Glomerular endothelial cell (primary cell): ENCODE measurements around the gene SCN4A. TPM values are rescaled to one million over a fixed set of nuclear protein-coding genes. Genes with fewer than 3 reads are reported as not detected.
"Not testable (repeated sequence)": the region's sequence is repeated elsewhere in the genome, so short reads cannot be mapped to it uniquely, and the experiment has no call there.

ENCODE experiments used
- DNase-seq: peaks from one replicate; pipeline ENCODE4 v3.0.0-alpha.2; 2011; ENCODE audit warnings: low read depth, low spot score; ENCODE audit errors: extremely low read depth
- total RNA-seq: library from RNA; depleted of rRNA; stranded (reverse); fragments of >200 nt; gene quantifications from 2 replicates; pipeline ENCODE4 v1.2.3, GENCODE V29; 2015

The SCN4A gene
- not detected in 2 replicates for total RNA-seq

DNA sequence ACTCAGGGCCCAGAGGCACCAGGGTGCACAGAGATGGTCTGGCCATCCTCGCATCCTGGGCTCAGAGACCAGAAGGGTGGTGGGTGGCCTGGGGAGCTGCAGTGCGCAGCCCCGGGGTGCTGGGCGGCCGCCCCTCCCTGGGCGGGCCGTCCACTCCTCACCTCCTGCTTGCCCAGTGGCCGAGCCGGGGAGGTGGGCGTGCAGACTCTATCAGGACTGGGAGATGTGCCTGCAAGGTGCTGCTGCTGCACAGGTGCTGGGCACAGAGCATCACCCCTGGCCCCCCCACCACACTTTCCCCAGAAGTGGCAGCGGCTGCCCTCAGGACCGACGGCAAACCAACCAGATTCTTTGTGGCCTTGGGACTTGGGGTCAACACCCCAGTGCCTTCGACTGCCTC, at the start of gene SCN4A:
Gene SCN4A (minus strand): TSS at position 123 of the 400 bp plus-strand sequence. CDS start 77 bp downstream, at position 46.
- DNase-seq: no peak

- DNase-seq: no peak
These were observed 47.5 kb upstream of the SCN4A start, which contains the start of gene ICAM2 for GRCh38 chr17:64020056-64020766. ICAM2 (minus strand) TSS chr17:64020633; CDS start chr17:64006691, 13,942 bp downstream.

DNA sequence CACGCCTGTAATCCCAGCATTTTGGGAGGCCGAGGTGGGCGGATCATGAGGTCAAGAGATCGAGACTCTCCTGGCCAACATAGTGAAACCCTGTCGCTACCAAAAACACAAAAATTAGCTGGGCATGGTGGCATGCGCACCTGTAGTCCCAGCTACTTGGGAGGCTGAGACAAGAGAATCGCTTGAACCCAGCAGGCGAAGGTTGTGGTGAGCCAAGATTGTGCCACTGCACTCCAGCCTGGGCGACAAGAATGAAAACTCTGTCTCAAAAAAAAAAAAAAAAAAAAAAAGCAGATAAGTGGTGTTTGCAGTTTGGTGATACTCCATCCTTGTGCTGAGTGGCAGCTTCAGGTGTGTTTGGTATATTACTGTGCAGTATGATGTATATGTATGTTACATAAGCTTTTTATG, 46.8 kb upstream of the SCN4A start:
- DNase-seq: not testable (repeated sequence)

DNA sequence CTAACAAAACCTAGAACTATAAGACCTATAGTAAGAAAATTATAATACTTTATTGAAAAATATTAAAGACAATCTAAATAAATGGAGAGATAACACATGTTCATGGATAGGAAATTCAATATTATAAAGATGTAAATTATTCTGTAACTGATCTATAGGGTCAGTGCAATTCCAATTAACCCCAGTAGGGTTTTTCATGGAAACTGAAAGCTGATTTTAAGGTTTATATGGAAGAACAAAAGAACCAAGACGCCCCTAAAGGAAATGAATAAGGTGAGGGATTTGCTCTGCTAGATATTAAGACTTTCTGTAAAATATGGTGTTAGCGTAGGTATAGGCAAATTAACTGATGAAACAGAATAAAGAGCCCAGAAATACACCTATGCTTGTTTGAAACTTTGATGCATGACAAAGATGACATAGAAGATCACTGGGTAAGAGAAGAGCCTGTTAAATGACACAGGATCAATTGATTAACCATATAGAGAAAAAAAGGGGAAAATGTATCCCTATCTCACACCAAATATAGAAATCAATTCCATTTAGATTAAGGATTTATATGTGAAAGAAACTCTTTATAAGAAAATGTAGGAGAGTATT, 44.8 kb upstream of the SCN4A start:
- DNase-seq: no peak

DNA sequence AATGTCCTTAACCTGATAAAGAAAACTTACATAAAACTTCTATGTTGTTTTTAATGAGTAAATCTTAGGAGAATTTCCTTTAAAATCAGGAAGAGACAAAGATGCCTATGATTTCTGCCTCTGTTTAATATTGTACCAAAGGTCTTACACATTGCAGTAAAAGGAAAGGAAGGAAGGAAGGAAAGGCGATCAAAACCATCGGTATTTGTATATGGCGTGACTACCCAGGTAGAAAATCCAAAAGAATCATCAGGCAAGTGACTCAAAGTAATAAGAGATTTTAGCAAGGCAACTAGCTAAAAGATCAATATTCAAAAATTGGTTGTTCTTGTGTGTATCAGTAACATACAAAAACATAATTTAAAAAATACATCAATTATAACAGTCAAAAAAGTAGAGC, 44.3 kb upstream of the SCN4A start:
- no peak for DNase-seq

GRCh38 chr17:64016231-64016784, 43.6 kb upstream of the SCN4A start:
- DNase-seq: no peak

DNA sequence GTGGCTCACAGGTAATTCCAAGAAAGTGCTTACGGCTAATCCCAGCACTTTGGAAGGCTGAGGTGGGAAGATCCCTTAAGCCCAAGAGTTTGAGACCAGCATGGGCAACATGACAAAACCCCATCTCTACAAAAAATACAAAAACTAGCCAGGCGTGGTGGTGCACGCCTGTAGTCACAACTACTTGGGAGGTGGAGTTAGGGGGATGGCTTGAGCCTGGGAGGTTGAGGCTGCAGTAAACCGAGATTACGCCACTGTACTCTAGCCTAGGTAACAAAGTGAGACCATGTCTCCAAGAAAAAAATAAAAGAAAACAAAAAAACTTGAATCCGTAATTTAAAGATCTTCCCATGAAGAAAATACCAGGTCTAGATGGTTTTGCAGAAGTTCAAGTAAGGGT, 42.7 kb upstream of the SCN4A start:
- no peak for DNase-seq

- DNase-seq: no peak
These were observed 37.1 kb upstream of the SCN4A start for GRCh38 chr17:64009571-64010402.

- no peak for DNase-seq
These were observed 36.1 kb upstream of the SCN4A start for GRCh38 chr17:64008830-64009229.

- DNase-seq: no peak
These were observed 35.6 kb upstream of the SCN4A start for GRCh38 chr17:64008346-64008745.

DNA sequence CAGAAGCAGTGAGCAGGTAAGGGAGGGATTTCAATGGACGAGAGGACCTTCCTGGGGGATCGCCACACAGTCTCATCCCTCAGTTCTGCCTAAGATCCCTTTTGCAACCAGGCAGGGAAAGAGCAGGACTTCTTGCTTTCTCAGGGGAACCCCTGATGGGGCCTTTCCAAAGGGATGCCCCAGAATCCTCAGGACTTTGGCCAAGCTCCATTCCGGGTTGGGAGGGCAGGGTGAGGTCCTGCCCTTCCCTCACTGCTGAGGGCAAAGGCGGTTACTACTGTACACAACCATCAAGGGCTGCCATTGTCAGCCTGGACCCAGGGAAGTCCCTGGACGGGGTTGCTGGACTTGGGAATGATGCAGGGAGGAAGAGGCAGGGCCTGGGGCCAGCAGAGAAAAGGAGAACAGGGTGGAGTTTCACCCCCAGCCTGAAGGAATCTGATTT, 35.1 kb upstream of the SCN4A start:
- DNase-seq: no peak

DNA sequence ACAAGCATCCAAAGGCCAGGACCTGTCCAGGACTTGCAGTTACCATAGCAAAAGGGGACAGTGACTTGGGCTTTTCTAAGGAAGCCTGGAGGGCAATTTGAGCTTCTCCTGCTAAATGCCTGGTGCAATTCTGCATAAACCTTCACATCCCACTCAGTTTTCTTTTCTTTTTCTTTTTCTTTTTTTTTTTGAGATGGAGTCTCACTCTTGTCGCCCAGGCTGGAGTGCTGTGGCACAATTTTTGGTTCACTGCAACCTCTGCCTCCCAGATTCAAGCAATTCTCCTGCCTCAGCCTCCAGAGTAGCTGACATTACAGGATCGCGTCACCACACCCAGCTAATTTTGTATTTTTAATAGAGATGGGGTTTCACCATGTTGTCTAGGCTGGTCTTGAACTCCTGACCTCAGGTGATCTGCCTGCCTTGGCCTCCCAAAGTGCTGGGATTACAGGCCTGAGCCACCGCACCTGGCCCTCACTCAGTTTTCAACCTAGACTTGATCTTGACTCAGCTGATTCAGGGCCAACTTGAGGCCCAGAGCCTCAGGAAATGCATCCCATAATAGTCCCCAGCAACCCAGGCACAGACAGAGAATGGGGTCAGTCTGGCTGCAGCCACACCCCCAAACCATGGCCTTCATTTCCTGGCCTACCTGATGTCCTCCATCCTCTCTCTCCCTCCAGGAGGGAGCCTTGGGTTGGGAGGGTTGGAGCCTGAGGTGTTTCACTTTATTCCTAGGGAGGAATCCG, 34.5 kb upstream of the SCN4A start:
- DNase-seq: not testable (repeated sequence)

DNA sequence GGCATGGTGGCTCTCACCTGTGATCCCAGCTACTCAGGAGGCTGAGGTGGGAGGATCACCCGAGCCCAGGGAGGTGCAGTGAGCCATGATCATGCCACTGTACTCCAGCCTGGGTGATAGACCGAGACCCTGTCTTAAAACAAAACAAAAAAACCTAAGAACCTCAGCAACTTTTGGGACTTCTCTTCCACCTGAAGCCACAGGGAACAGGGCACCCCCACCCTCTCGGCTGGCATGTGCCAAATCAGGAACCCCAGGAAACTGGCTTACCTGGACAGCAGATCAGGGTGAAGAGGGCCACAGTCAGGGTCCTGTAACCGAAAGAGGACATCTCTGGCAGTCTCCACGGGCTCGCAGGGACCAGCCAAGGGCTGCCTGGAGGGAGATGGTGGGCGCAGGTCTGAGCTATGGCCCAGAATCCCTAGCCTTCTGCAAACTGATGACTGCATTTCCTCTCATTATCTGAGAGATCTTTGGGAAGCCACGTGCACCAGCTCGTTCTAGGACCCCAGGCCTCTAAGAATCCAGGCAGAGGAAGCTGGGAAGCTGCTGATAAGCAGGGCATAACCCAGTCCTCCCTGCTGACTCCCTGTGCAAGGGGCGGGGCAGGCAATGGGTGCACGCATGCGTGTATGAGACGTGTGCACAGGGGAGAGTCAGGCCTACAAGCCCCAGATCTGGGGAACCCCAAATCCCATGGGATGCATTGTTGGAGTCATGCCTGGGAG, 33.8 kb upstream of the SCN4A start:
- DNase-seq: peak; percentile 92

GRCh38 chr17:64005734-64006167, 33.0 kb upstream of the SCN4A start:
- DNase-seq: no peak

GRCh38 chr17:64004903-64005733, 32.4 kb upstream of the SCN4A start:
- DNase-seq: no peak

DNA sequence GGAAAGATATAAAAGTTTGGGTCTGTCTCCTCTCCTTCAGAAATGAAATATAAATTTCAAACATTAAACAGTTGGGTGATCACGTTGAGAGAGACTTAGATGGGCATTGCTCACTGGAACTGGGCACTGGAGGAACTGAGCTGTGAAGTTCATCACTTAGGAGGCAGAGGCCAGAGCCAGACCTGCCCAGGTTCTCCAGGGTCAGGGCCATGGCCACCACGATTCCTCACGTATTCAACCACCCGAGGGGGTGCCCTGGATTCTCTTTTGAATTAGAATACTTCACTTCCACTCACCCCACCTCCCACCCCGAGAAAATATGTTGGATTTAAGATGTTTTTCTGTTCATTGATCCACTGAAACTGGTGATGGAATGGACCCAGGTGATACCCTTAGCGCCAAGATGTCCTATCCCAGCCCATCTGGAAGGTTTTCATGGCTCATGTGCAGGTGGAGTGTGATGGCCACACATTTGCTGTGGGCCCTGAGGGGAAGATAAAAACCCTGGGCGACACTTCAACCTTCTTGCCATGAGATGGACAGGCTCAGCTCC, 31.6 kb upstream of the SCN4A start:
- no peak for DNase-seq

DNA sequence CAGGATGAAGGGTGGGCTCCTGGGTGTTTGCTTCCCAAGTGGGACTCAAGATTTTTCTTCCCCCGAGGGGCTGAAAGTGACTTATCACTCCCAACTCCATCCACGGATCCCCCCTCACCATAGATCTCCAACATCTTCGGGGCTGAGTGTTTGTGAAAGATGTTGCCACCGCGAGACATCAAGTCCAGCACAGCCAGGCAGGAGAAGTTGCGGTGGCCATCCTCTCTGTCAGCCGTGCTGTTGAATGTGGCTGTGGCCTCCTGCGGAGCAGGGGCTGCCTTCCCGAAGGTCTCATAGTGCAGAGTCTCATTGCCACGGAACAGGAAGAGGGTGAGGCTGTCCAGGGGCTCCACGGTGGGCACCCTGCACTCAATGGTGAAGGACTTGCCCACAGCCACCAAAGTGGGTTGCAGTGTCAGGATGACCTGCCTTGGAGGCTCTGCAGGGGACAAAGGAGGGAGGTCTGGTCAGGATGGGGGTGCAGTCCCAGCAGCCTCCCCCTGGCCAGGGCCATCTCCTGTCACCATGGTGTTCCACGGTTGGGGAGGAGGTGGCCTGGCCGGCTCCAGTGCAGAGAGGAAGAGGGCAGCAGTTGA, 30.9 kb upstream of the SCN4A start:
- DNase-seq: no peak
